HG03354 (cell line): ENCODE measurements around the gene RGS8.

Experiments
- ATAC-seq: cut with Tn5 transposase; IDR thresholded peaks from one replicate; pipeline ENCODE4 v1.9.1; 2021; ENCODE audit warnings: mild to moderate bottlenecking; ENCODE audit not compliant: unreplicated experiment, poor library complexity, severe bottlenecking

Gene RGS8

GRCh38 chr1:182646739-182647138, 37.6 kb downstream of the RGS8 start:
- no peak for ATAC-seq

GRCh38 chr1:182644886-182645285, 39.5 kb downstream of the RGS8 start:
- ATAC-seq, result no peak

- ATAC-seq, result no peak
Measured at GRCh38 chr1:182643699-182644098, 40.7 kb downstream of the RGS8 start.

GRCh38 chr1:182642461-182642860, 41.9 kb downstream of the RGS8 start:
- ATAC-seq, result no peak

GRCh38 chr1:182641561-182641960, 42.8 kb downstream of the RGS8 start:
- ATAC-seq, result no peak

GRCh38 chr1:182639330-182639729, 45.1 kb downstream of the RGS8 start:
- no peak for ATAC-seq

GRCh38 chr1:182637769-182638168, 46.6 kb downstream of the RGS8 start:
- no peak for ATAC-seq

GRCh38 chr1:182635871-182636270, 48.5 kb downstream of the RGS8 start:
- no peak for ATAC-seq
